ES-I3 (cell line): ENCODE results near the gene TBC1D30.
"Not testable (repeated sequence)": the region's sequence is repeated elsewhere in the genome, so short reads cannot be mapped to it uniquely, and the experiment has no call there.

Experiments
- H3K36me3 ChIP-seq: 2 replicates; pipeline ENCODE4 v1.6.1; 2013; ENCODE audit warnings: mild to moderate bottlenecking, low read length, control low read depth, moderate library complexity; ENCODE audit not compliant: insufficient read depth
- H3K4me1 ChIP-seq: 2 replicates; pipeline ENCODE4 v1.6.1; 2013; ENCODE audit warnings: mild to moderate bottlenecking, control low read depth, low read length; ENCODE audit not compliant: insufficient read depth
- H3K9ac ChIP-seq: 2 replicates; pipeline ENCODE4 v1.6.1; 2013; ENCODE audit warnings: low read depth, mild to moderate bottlenecking, low read length, moderate library complexity
- H3K9me3 ChIP-seq: 2 replicates; pipeline ENCODE4 v1.6.1; 2013; ENCODE audit warnings: mild to moderate bottlenecking, low read length, moderate library complexity; ENCODE audit not compliant: control insufficient read depth, insufficient read depth

TBC1D30 gene

GRCh38 chr12:64821116-64821630 is 3.3 kb upstream of the TBC1D30 start:
- Histone ChIP-seq H3K9ac (no peak overlapping the region), H3K9me3 (no peaks in the 10 kb centered on the region; the same call in 1 of the 2 replicates), H3K4me1 (no peaks in the 10 kb centered on the region), H3K36me3 (no peaks in the 10 kb centered on the region)

- Histone ChIP-seq H3K9ac (peak overlapping the region; percentile 37; the same call in 1 of the 2 replicates), H3K4me1 (no peaks in the 10 kb centered on the region), H3K9me3 (no peaks in the 10 kb centered on the region; the same call in 1 of the 2 replicates), H3K36me3 (no peaks in the 10 kb centered on the region)
Measured at GRCh38 chr12:64824130-64824499, 332 bp upstream of the TBC1D30 start.

GRCh38 chr12:64825143-64826021 is 935 bp downstream of the TBC1D30 start:
- Histone ChIP-seq H3K4me1 (no peaks in the 10 kb centered on the region), H3K9ac (peak overlapping the region; percentile 37), H3K9me3 (no peaks in the 10 kb centered on the region; the same call in 1 of the 2 replicates), H3K36me3 (no peaks in the 10 kb centered on the region)

GRCh38 chr12:64826234-64826633 is 1.8 kb downstream of the TBC1D30 start:
- Histone ChIP-seq H3K9me3 (no peaks in the 10 kb centered on the region; the same call in 1 of the 2 replicates), H3K9ac (no peak overlapping the region; the same call in 1 of the 2 replicates), H3K36me3 (no peaks in the 10 kb centered on the region), H3K4me1 (no peaks in the 10 kb centered on the region)

- no peaks in the 10 kb centered on the region for H3K9me3 ChIP-seq
- no peak overlapping the region for H3K9ac ChIP-seq
- no peaks in the 10 kb centered on the region for H3K4me1 ChIP-seq
- H3K36me3 ChIP-seq, result no peaks in the 10 kb centered on the region
Measured at GRCh38 chr12:64828713-64829112, 4.3 kb downstream of the TBC1D30 start.

- H3K9me3 ChIP-seq, result no peaks in the 10 kb centered on the region
- H3K9ac ChIP-seq, result no peak overlapping the region
- no peaks in the 10 kb centered on the region for H3K4me1 ChIP-seq
- H3K36me3 ChIP-seq, result no peaks in the 10 kb centered on the region
Measured at GRCh38 chr12:64833928-64834327, 9.5 kb downstream of the TBC1D30 start.

GRCh38 chr12:64835901-64836300 is 11.5 kb downstream of the TBC1D30 start:
- no peaks in the 10 kb centered on the region for H3K9me3 ChIP-seq
- H3K9ac ChIP-seq, result no peak overlapping the region
- no peaks in the 10 kb centered on the region for H3K4me1 ChIP-seq
- H3K36me3 ChIP-seq, result no peaks in the 10 kb centered on the region

GRCh38 chr12:64836856-64837255 is 12.4 kb downstream of the TBC1D30 start:
- H3K36me3 ChIP-seq, result no peaks in the 10 kb centered on the region
- H3K4me1 ChIP-seq, result no peaks in the 10 kb centered on the region
- no peaks in the 10 kb centered on the region for H3K9me3 ChIP-seq
- H3K9ac ChIP-seq, result no peak overlapping the region

GRCh38 chr12:64837427-64837826 is 13.0 kb downstream of the TBC1D30 start:
- no peaks in the 10 kb centered on the region for H3K4me1 ChIP-seq
- no peak overlapping the region for H3K9ac ChIP-seq
- no peaks in the 10 kb centered on the region for H3K9me3 ChIP-seq
- no peaks in the 10 kb centered on the region for H3K36me3 ChIP-seq

- Histone ChIP-seq H3K9me3 (no peaks in the 10 kb centered on the region), H3K9ac (no peak overlapping the region), H3K36me3 (no peaks in the 10 kb centered on the region), H3K4me1 (no peaks in the 10 kb centered on the region)
Measured at GRCh38 chr12:64840119-64840518, 15.7 kb downstream of the TBC1D30 start.

GRCh38 chr12:64840949-64841717 is 16.7 kb downstream of the TBC1D30 start:
- Histone ChIP-seq H3K9me3 (no peaks in the 10 kb centered on the region), H3K9ac (no peak overlapping the region), H3K36me3 (no peaks in the 10 kb centered on the region), H3K4me1 (no peaks in the 10 kb centered on the region)

- not testable (repeated sequence) for H3K9ac ChIP-seq, H3K4me1 ChIP-seq, H3K36me3 ChIP-seq, H3K9me3 ChIP-seq
Measured at GRCh38 chr12:64848409-64848808, 24.0 kb downstream of the TBC1D30 start.

- H3K36me3 ChIP-seq, result no peaks in the 10 kb centered on the region
- H3K9me3 ChIP-seq, result no peaks in the 10 kb centered on the region
- peaks cover 3% of the 10 kb centered on the region; the same call in 1 of the 2 replicates for H3K4me1 ChIP-seq
- no peak overlapping the region for H3K9ac ChIP-seq
Measured at GRCh38 chr12:64858882-64859605, 34.6 kb downstream of the TBC1D30 start.

GRCh38 chr12:64860446-64860998 is 36.1 kb downstream of the TBC1D30 start:
- H3K36me3 ChIP-seq, result no peaks in the 10 kb centered on the region
- peaks cover 12% of the 10 kb centered on the region; the same call in 1 of the 2 replicates for H3K4me1 ChIP-seq
- H3K9me3 ChIP-seq, result no peaks in the 10 kb centered on the region
- no peak overlapping the region for H3K9ac ChIP-seq
